Glomerular endothelial cell (primary cell): Measurements from ENCODE around the gene TOP1. TPM values are rescaled to one million over a fixed set of nuclear protein-coding genes. Genes with fewer than 3 reads are reported as not detected.

Source experiments
- DNase-seq: peaks from one replicate; pipeline ENCODE4 v3.0.0-alpha.2; 2011; ENCODE audit warnings: low read depth, low spot score; ENCODE audit errors: extremely low read depth
- total RNA-seq: library from RNA; depleted of rRNA; stranded (reverse); fragments of >200 nt; gene quantifications from 2 replicates; pipeline ENCODE4 v1.2.3, GENCODE V29; 2015

Gene TOP1
- total RNA-seq, 1 donor from 2014 or later = 42.1 TPM

DNA sequence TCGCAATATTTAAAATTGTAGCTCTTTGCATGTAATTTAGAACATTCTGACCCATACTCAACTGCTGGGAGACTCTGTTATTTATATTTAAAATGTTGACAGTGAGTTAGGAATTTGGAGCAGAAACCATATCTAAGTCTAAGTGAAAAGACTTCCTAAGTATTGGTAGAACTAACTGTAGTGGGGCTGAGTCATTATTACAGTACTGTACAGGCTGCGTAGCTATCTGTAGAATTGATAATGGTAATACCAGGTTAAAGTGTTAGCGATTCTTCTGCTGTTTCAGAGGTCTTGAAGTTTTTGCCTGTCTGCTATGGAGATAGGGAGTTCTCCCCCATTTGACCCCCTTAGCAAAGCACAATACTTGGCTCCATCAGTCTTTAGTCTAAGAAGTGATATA is 3.6 kb downstream of the TOP1 start:
- DNase-seq = no peak

DNA sequence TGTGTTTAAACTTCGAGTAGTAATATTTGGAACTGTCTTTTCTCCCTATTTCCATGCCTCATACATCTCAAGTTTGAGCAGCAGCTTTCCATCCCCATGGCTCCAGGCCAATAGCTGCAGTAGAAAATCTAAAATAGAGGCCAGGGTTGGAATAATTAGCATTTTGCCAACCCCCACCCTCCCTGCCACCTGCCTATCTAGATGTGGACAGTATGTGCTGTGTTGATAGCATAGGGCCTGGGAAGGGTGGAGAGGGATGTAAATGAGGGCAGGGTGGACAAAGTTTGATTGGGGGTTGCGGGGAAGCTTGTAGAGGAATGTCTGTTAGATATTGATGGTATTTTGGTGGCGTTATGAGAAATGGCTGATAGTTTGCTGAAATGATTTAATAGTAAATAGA is 5.6 kb downstream of the TOP1 start:
- DNase-seq = no peak

DNA sequence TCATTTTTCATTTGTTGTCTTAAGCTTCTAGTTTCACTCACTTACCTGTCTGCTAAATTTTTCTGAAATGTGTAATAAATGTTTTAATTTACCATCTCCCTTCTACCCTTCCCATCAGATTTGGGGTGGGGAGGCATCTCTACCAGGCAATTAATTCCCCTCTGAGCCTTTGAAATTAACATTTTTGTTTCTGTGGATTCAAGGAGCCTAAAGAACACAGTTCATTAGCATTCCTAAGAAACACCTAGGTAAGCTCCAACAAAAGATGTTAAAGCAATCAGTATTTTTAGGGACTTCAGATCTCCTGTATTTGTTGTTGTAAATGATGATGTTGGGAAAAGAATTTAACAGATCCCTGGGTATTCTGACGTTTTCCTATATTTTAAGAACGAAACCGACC is 6.6 kb downstream of the TOP1 start:
- no peak for DNase-seq

DNA sequence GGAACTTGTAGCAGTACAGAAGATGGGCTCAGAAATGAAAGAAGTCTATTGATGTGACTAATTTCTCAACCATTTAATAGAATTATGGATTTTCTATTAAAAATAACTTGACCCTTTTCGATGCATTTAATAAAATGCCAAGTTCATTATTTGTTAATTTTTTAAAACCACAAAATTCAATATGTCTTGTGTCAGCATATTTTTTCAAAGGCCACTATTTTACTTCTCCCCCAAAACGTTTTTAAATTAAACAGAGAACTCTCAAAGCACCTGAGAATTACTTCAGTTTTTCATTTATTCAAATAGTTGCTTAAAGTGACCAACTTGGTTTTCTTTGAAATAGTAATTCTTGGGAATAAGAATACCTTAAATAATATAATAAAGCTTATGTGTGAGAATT is 8.6 kb downstream of the TOP1 start:
- no peak for DNase-seq

DNA sequence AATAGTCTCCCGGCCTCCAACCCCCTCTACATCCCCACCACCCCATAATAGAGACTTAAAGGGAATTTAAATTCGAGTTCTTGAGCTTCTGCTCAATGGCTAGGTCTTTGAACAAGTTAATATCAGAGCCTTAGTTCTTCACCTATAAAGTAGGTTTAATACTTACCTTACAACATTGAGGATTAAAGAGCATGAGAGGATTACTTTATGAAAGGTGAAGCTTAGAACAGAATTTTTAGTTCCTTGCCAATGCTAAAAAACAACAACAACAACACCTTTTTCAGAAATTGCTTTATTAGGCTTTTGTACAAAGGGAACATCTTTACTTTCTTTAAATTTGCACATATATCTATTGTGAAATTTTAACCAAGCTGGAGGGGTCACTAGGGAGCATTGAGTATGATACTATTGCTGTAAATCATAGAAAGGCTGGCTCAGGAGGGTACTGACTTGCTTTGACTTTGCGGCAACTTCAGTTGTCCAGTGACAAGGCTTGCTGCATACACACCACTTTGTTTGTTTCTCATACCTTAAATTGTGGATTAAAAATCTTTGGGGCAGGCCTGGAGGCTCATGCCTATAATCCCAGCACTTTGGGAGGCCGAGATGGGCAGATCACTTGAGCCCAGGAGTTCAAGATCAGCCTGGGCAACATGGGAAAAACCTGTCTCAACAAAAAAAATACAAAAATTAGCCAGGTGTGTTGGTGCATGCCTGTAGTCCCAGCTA is 9.7 kb downstream of the TOP1 start:
- no peak for DNase-seq

GRCh38 chr20:41038878-41039404 is 10.3 kb downstream of the TOP1 start:
- DNase-seq = no peak

DNA sequence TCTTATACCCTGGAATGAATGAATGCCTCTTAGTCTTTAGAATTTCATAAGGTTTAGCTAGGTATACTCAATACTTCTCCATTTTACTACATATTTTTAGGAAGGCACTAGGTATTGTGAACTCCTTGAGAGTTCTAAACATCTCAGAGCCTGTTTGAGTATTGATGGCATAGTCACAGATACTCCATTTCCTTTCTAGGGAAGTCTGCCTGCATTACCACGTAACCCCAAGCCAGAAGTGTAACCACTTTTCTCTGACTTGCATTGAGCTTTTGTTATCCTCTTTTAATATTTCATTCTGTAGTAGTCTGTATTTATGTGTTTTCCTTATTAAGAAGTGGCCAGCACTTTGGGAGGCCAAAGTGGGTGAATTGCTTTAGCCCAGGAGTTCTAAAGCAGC is 12.2 kb downstream of the TOP1 start:
- DNase-seq = no peak

DNA sequence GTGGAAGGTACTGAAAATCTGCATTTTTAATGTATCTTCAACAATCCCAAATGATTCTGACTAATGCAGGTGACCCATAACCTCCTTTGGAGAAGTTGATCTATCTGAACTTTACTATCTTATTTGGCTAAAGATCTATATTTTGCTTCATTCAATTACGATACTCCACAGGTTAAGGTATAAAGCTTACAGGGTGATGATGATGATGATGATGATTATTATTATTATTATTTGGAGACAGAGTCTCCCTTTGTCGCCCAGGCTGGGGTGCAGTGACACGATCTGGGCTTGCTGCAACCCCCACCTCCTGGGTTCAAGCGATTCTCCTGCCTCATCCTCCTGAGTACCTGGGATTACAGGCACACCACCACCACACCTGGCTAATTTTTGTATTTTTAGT is 13.1 kb downstream of the TOP1 start:
- no peak for DNase-seq

DNA sequence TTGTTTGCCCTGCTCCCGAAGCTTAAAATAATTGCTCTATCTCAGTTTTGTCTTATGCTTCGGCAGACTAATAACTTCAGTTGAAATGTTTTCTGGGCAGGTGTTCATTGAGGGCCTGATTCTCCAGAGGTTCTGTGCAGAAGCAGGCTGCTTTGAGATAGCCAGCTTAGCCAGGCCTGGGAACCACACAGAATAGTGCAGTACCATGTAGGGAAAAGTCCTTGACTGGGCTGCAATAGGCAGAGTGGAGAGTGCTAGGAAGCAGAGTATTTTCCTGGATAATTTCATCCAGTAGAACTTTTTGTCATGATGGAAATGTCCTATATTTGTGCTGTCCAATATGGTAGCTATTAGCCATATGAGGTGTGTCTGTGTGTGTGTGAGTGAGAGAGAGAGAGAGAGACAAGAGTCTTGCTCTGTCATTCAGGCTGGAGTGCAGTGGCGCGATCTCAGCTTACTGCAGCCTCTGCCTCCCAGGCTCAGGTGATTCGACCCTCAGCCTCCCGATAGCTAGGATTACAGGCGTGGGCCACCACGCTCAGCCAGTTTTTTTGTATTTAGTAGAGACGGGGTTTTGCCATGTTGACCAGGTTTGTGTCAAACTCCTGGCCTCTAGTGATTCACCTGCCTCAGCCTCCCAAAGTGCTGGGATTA is 15.9 kb downstream of the TOP1 start:
- no peak for DNase-seq

DNA sequence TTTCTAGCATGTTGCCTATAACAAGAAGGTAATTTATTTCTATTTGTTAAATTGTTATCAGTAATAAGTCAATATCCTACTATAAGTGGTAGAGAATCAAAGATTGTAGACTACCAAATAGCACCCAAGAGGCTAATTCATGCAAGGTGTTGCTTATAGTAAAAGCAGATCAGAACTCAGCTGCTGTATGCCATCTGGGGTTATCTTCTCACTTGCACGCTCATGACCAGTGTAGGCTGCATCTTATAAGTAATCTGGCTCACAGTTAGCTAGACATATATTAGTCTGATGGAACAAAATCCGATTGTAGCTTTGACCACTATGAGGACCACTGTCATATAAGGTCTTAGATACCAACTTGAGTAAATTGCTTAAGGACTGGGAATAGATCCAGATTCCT is 17.0 kb downstream of the TOP1 start:
- DNase-seq = no peak

- no peak for DNase-seq
Measured at GRCh38 chr20:41046716-41047115, 18.1 kb downstream of the TOP1 start.

- DNase-seq = no peak
Measured at GRCh38 chr20:41047279-41047974, 18.8 kb downstream of the TOP1 start.

DNA sequence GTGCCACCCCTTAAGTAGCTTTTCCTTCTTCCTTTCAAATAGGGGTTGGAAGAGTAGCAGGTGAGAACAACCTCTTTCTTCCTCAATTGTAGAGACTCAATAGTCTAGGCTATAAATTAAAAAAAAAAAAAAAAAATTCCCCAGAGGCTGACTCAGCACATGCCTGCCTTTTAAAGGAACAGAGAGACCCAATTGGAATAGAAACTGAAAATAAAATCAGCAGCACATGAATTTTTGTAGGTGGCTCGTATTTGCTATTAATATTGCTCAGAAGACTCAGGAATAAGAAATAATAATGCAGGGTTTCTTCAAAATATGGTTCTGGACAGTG is 19.3 kb downstream of the TOP1 start:
- DNase-seq = no peak

DNA sequence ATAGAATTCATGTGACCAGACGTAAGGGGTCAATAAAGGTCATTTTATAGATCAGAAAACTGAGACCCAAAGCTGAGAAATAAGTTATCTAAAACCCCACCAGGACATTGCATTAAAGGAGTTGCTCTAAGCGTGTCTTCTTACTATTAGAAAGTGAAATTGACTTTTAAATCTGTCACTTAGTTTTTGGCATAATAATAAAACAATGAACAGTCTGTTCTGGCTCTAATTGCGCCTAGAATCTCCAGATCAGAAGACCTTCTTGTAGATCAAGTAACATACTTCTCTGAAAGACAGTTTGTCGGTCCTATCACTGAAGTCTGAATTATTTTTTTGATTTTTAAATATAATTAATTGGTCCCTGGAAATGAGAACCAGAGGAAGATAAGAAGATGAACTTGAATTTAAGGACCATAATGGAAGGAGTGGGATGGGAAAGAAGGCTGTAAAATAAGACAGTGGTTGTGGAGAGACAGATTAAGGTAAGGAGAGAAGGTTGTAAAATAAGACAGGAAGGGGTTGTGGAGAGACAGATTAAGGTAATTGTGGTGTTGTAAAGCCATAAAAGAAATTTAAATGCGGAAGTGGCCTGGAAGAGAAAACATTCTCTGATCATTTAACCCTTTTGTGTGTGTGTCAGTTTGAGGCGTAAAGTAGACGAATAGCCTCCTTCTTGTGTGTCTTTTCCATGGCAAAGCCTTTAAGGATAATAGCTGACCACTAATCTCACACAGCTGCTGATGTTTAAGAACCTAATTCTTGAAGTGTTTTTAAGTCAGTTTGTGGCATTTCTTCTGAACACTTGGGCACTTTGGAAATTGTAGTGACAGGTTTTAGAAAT is 20.1 kb downstream of the TOP1 start:
- no peak for DNase-seq

GRCh38 chr20:41049451-41049850 is 20.8 kb downstream of the TOP1 start:
- no peak for DNase-seq

DNA sequence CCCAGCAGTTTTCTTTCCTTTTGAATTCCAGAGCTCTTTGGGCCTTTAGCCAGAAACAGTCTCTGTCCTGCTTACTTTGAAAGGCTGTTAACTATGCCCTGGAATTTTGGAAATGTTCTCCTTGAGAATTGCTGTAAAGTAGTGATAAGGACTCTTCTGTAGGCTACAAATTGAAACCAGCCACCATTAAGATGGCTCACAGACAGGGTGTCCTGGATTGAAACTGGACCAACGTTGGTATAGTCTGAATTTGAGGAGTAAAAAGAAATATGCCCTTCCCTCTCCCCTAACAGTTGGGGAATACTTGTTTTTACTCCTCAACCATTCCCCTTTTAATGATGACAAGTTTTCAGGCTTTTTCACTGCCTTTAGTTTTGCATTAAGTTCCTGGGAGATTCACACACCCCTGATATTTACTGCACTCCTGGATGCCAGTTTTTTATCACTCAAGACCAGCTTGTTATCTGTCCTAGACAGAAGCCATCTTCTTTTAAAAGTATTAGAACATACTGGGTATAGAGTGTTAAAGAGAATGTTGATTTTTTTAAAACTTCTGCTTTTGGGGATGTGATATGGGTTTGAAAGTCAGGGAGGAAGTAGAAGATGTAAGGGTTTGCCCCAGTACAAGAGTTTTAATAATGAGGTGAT is 21.9 kb downstream of the TOP1 start:
- no peak for DNase-seq

DNA sequence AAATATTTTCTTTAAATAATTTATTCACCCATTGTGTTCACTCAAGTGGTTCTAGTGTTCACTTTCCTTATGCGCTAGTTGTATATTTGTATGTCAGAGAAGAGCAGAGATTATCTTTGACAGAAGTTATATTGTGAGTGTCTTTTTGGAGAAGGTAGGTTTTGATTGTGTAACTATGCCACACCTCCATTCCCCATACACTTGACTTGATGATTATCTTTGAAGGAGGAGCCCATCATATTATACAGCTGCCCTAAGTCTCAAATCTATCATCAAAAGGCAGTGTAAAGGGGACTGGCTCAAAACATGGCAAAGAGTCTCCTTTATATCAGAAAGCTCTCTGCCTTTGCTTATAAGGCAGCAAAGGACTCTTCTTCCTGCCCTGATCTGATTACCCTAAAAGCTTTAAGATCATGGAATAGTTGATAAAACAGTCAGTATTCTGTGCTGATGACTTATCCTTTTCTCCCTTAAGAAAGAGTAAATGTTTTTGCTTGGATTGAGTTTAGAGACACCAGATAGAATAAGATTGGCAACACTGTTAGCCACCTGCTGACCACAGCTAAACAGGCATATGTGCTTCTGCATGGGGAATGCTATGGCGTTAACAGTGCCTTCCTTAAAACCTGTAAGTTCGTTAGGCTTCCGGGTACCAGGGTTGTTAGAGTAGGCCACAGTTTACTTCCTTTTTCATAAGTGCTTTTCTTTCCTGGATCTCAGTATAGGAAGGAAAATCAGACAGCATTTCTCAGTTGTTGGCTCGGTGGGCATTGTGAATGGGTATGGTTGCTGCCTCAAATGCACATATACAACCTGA is 22.6 kb downstream of the TOP1 start:
- no peak for DNase-seq

GRCh38 chr20:41052742-41053419 is 24.3 kb downstream of the TOP1 start:
- DNase-seq = no peak
